Large intestine (tissue), 3 donors: ENCODE data around the gene A1BG. TPM values are rescaled to one million over a fixed set of nuclear protein-coding genes. Genes with fewer than 3 reads are reported as not detected.

ENCODE experiments used
- DNase-seq, 2 donors: peaks; one replicate each; pipeline versions ENCODE4 v3.0.0 to v3.0.0-alpha.2; 2013
- H3K27ac ChIP-seq: one replicate; pipeline ENCODE4 v1.5.1; 2013; ENCODE audit warnings: low read length
- H3K27me3 ChIP-seq: 2 replicates; pipeline ENCODE4 v1.6.1; 2013; ENCODE audit warnings: low read length; ENCODE audit not compliant: control insufficient read depth, insufficient read depth
- H3K36me3 ChIP-seq: 2 replicates; pipeline ENCODE4 v1.6.1; 2013; ENCODE audit warnings: low read length; ENCODE audit not compliant: control insufficient read depth, insufficient read depth
- H3K4me1 ChIP-seq: one replicate; pipeline ENCODE4 v1.6.1; 2013; ENCODE audit warnings: low read length; ENCODE audit not compliant: control insufficient read depth, insufficient read depth
- H3K4me3 ChIP-seq: one replicate; pipeline ENCODE4 v1.5.1; 2013; ENCODE audit warnings: low read length
- H3K9me3 ChIP-seq: one replicate; pipeline ENCODE4 v1.6.1; 2013; ENCODE audit warnings: mild to moderate bottlenecking, low read depth, low read length, moderate library complexity; ENCODE audit not compliant: control insufficient read depth
- WGBS: methylation state at CpG from one replicate; pipeline ENCODE4 v1.1.5; 2013; ENCODE audit warnings: low lambda C conversion rate; ENCODE audit not compliant: insufficient coverage; 5-methylcytosine and 5-hydroxymethylcytosine counted together
- polyA plus RNA-seq: library from polyadenylated mRNA; unstranded; fragments of 120-200 nt; gene quantifications from one replicate; pipeline ENCODE4 v1.2.1, GENCODE V29; 2013

Gene A1BG
- polyA plus RNA-seq, 1 donor: 1.8 TPM

- Histone ChIP-seq H3K4me1 (peaks cover 12% of the 10 kb centered on the region), H3K4me3 (no peak overlapping the region), H3K36me3 (peaks cover 34% of the 10 kb centered on the region), H3K9me3 (peaks cover 3% of the 10 kb centered on the region), H3K27ac (no peak overlapping the region), H3K27me3 (peaks cover 29% of the 10 kb centered on the region)
- no peak for DNase-seq
- WGBS: no CpG with 5 or more reads among the region's 58 CpGs
Observed at GRCh38 chr19:58396691-58397532, 43.6 kb upstream of the A1BG start.

- Histone ChIP-seq H3K36me3 (peaks cover 42% of the 10 kb centered on the region), H3K27ac (no peak overlapping the region), H3K27me3 (peaks cover 29% of the 10 kb centered on the region), H3K4me3 (no peak overlapping the region), H3K9me3 (peaks cover 3% of the 10 kb centered on the region), H3K4me1 (peaks cover 11% of the 10 kb centered on the region)
- no CpG with 5 or more reads among the region's 75 CpGs for WGBS
- DNase-seq: no peak
Observed at GRCh38 chr19:58395979-58396627, 42.8 kb upstream of the A1BG start.

- Histone ChIP-seq H3K27ac (no peak within 1 kb of the TSS), H3K36me3 (peaks cover 49% of the 10 kb centered on the region), H3K27me3 (peaks cover 29% of the 10 kb centered on the region), H3K4me3 (no peak within 1 kb of the TSS), H3K4me1 (peaks cover 5% of the 10 kb centered on the region), H3K9me3 (peaks cover 3% of the 10 kb centered on the region)
- WGBS: no CpG with 5 or more reads among the region's 21 CpGs
- peak in 1 of 2 donors; percentile 48 for DNase-seq
Observed at GRCh38 chr19:58395220-58395978, 42.1 kb upstream of the A1BG start, which contains the start of gene RNF225. Gene RNF225, plus strand, starts transcription at chr19:58395656. Its CDS starts 434 bp downstream, at chr19:58396090.

GRCh38 chr19:58394821-58395219 is 41.5 kb upstream of the A1BG start:
- Histone ChIP-seq H3K9me3 (peaks cover 3% of the 10 kb centered on the region), H3K27ac (no peak overlapping the region), H3K36me3 (peaks cover 50% of the 10 kb centered on the region), H3K4me3 (no peak overlapping the region), H3K27me3 (peaks cover 29% of the 10 kb centered on the region), H3K4me1 (peaks cover 3% of the 10 kb centered on the region)
- peak in 1 of 2 donors; percentile 3 for DNase-seq
- no CpG with 5 or more reads among the region's 3 CpGs for WGBS

GRCh38 chr19:58393725-58394033 is 40.4 kb upstream of the A1BG start:
- Histone ChIP-seq H3K27ac (no peak overlapping the region), H3K9me3 (peaks cover 3% of the 10 kb centered on the region), H3K4me1 (peaks cover 3% of the 10 kb centered on the region), H3K27me3 (peaks cover 29% of the 10 kb centered on the region), H3K4me3 (no peak overlapping the region), H3K36me3 (peaks cover 56% of the 10 kb centered on the region)
- 100% methylated on average over 1 of the region's 4 CpGs for WGBS
- no peak for DNase-seq

GRCh38 chr19:58392945-58393724 is 39.8 kb upstream of the A1BG start:
- no peak overlapping the region for H3K4me3 ChIP-seq
- peaks cover 6% of the 10 kb centered on the region for H3K4me1 ChIP-seq
- peaks cover 56% of the 10 kb centered on the region for H3K36me3 ChIP-seq
- peak in 1 of 2 donors; percentile 1 for DNase-seq
- peaks cover 26% of the 10 kb centered on the region for H3K27me3 ChIP-seq
- WGBS: no CpG with 5 or more reads among the region's 26 CpGs
- no peak overlapping the region for H3K27ac ChIP-seq
- H3K9me3 ChIP-seq: peaks cover 3% of the 10 kb centered on the region

- Histone ChIP-seq H3K4me3 (peak overlapping the region; percentile 64), H3K27me3 (no peaks in the 10 kb centered on the region), H3K4me1 (peaks cover 21% of the 10 kb centered on the region), H3K36me3 (peaks cover 34% of the 10 kb centered on the region), H3K27ac (no peak overlapping the region), H3K9me3 (no peaks in the 10 kb centered on the region)
- peak in 1 of 2 donors; percentile 1 for DNase-seq
- WGBS: no CpG with 5 or more reads among the region's 3 CpGs
Observed at GRCh38 chr19:58388175-58388526, 34.9 kb upstream of the A1BG start.

- peaks cover 28% of the 10 kb centered on the region for H3K36me3 ChIP-seq
- H3K27ac ChIP-seq: peak overlapping the region; percentile 94
- peaks cover 21% of the 10 kb centered on the region for H3K4me1 ChIP-seq
- 4% methylated on average over 4 of the region's 39 CpGs for WGBS
- no peaks in the 10 kb centered on the region for H3K27me3 ChIP-seq
- no peaks in the 10 kb centered on the region for H3K9me3 ChIP-seq
- no peak for DNase-seq
- H3K4me3 ChIP-seq: peak overlapping the region; percentile 64
Observed at GRCh38 chr19:58387338-58388174, 34.3 kb upstream of the A1BG start.

- no peaks in the 10 kb centered on the region for H3K9me3 ChIP-seq
- no CpG with 5 or more reads among the region's 64 CpGs for WGBS
- peak; percentile 98 to 99 for DNase-seq
- H3K27ac ChIP-seq: peak within 1 kb of the TSS; percentile 94
- peak within 1 kb of the TSS; percentile 64 for H3K4me3 ChIP-seq
- peaks cover 21% of the 10 kb centered on the region for H3K36me3 ChIP-seq
- peaks cover 26% of the 10 kb centered on the region for H3K4me1 ChIP-seq
- no peaks in the 10 kb centered on the region for H3K27me3 ChIP-seq
Observed at GRCh38 chr19:58386576-58387337, 33.5 kb upstream of the A1BG start, which contains the start of gene RPS5. Gene RPS5, plus strand, starts transcription at chr19:58387269. Its CDS starts 869 bp downstream, at chr19:58388138.
